Activated gamma-delta T cell treated with Interleukin-2 at 50 U/mL for 16 hours (primary cell): ENCODE results near the gene RNF31.
"Not testable (repeated sequence)": the region's sequence is repeated elsewhere in the genome, so short reads cannot be mapped to it uniquely, and the experiment has no call there.

Source experiments
- DNase-seq: peaks from one replicate; pipeline ENCODE4 v3.0.0-alpha.2; 2020

The RNF31 gene

DNA sequence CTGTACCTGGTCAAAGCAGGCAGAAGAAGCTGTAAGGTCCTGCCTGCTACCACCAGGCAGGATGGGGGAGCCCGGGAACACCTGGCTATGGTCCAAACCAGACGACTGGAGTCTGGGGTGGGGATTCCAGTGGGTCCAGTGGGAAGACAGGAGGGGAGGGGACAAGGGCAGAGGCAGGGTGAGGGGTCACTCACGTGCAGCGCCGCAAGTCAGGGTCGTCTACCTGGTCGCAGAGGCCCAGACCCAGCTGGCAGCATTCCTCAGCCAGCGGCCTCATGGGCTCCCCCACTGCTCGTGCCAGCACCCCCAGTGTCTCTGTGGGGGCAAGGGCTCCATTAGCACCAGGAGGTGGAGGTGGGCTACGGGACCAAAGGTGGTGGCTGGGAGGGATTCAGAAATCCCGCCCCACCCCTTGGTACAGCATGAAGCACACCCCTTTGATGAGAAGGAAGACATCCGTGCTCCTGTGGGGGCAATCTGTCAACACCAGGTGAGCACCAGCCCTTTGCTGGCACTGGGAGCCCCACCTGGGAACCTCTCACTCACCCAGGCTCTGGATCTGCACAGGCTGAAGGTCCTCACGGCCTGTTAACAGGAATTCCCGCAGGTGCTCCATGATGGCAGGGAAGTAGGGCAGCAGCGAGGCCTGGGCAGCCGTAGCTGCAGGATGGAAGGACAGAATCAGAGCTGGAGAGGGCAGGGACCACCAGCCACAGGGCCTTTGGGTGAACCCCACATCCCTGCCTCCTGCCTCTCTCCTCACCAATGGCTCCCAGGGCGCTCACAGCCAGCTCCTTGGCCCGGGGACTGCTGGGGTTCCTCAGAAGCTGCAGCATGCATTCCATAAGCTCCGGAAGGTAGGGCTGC lies 37.0 kb downstream of the RNF31 start:
- no peak for DNase-seq

DNA sequence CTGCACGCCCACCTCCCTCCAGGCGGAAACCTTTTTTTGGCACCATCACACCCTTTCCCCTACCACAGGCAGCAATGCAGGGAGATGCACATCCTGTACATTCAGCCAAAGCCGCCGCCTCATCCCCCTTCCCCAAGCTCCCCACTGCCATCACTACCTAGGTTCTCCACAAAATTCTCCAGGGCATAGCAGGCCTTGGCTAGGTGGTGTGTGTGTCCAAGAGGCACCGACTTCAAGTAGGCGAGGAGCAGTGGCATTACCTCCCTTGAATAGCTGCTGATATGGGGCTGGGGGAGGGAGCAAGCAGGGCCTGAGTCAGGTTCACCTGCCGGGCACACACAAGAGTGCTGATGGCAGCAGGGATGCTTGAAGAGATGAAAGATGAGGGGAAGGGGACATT lies 37.7 kb downstream of the RNF31 start:
- DNase-seq, result no peak

DNA sequence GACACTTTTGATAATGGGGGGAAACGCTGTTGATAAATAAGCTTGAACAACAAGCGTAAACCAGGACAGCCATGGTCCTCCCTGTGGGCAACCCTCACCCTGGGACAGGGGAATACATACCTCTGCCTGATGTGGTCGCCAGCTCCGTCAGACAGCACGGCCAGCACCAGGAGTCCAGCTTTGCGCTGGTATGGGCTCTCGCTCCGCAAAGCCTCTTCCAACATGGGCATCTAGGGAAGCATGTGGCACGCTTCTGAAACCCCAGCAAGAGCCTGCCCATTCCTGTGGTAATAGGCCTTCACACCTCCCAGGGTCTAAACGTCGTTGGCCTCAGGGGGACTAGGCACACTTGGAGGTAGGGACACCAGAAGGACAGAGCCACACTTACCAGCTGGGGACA lies 38.4 kb downstream of the RNF31 start:
- no peak for DNase-seq

DNA sequence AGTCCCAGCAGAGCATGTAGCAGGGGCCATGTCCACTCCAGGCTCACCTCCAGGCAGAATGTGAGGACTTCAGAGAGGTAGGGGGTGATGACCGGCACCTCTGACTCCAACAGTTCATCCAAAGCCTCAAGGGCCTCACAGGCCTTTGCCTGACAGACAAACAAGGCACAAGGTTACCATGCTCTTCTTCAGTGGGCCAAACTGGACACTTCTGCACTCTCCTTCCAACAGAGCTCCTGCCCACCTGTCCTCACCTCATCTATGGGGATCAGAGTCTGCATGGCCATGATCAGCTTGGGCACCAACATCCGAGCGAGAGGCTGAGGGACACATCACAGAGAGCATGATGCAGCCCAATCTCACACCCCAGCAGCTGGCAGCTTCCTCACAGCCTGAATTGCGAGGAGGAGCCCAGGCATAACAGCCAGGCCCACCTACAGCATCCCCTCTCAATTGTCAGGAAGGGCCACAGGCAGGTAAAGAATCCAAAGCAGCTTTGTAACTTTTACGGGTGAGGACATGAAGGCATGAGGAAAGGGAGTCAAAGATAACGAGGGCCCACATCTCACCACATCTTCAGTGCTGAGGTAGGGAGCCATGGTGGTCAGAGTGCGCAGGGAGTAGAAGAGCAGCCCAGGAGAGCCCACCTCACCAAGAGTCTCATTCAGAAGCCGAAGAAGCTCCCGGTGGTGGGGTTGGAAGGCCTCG lies 39.7 kb downstream of the RNF31 start:
- DNase-seq, result no peak

DNA sequence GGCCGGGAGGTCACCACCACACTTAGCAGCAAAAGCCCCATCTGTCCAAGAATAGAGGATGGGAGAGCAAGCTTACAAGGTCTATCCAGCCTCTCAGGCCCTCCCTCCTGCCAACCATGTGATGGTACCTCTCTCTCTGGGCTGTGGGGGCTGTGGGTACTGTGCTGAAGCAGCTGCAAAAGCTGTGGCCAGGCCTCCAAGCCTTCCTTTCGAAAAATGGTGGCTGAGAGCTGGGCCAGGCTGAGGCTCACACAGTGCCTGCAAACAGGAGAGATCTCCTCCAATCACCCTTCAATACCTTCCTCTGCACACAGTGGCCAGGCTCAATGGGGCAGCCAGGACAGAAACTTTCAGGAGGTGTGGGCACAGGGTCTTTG lies 40.2 kb downstream of the RNF31 start:
- DNase-seq, result no peak

DNA sequence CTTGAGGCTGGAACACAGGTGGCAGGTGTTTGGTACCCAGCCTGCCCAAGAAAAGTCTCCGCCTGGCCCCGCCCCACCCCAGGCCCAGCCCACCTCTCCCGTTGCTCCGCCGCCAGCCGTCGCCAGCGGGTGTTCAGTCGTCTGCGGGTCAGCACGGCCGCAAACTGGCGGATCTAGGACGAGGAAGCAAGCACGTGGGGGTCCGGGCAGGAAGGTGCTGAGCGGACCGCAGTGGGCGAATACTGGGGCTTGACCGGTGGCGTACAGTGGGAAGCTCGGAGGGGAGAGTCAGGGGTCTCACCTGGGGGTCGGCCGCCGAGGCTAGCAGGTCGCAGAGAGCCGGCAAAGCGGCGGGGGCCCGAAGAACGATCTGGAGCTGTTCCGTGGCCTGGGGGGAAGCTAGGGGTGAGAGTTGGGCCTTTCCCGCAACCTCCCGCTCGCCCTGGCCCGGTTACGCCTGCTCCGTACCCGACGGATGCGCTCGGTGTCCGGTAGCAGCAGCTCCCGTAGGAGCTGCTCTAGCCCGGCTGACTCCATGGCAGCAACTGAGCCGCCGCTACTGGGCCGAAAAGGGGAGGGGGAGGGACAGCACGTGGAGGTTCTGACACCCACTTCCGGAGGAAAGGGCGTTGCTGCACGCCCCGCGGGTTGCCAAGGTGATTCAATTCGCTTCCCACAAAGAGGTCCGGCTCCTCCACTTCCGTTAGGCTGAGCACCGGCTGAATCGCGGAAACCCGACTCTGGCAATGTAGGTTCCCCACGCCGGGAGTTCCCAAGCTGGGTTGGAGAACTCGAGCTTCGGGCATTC lies 41.2 kb downstream of the RNF31 start, which contains the start of gene IPO4:
Gene IPO4, minus strand, starts transcription at position 566 of the 808 bp plus-strand sequence. Its CDS starts 29 bp downstream, at position 537.
- DNase-seq, result peak; percentile 95

GRCh38 chr14:24189059-24189375 lies 41.7 kb downstream of the RNF31 start:
- no peak for DNase-seq

- DNase-seq, result no peak
Observed at GRCh38 chr14:24189460-24189859, 42.2 kb downstream of the RNF31 start.

GRCh38 chr14:24190416-24190815 lies 43.1 kb downstream of the RNF31 start:
- no peak for DNase-seq

DNA sequence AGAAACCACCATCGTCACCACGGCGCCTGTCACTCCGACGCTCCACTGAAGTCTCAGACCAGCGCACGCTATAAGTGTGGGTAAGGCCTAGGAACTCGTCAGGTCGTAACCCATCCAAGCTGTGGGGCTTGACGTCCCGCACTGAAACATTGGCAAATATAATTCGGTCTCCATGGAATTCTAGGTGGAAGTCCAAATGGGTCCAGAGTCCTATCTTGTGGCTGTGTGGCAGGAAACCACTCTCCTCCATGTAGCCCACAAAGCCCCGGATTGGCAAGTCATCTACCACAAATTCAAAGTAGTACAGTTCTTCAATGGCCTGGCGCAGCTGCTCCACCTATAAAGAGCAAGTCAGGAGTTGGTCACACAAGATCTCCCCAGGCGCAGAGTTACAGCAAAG lies 45.6 kb downstream of the RNF31 start:
- DNase-seq, result no peak

GRCh38 chr14:24194186-24194872 lies 47.0 kb downstream of the RNF31 start:
- DNase-seq, result no peak

- no peak for DNase-seq
Observed at GRCh38 chr14:24194873-24195185, 47.5 kb downstream of the RNF31 start.

DNA sequence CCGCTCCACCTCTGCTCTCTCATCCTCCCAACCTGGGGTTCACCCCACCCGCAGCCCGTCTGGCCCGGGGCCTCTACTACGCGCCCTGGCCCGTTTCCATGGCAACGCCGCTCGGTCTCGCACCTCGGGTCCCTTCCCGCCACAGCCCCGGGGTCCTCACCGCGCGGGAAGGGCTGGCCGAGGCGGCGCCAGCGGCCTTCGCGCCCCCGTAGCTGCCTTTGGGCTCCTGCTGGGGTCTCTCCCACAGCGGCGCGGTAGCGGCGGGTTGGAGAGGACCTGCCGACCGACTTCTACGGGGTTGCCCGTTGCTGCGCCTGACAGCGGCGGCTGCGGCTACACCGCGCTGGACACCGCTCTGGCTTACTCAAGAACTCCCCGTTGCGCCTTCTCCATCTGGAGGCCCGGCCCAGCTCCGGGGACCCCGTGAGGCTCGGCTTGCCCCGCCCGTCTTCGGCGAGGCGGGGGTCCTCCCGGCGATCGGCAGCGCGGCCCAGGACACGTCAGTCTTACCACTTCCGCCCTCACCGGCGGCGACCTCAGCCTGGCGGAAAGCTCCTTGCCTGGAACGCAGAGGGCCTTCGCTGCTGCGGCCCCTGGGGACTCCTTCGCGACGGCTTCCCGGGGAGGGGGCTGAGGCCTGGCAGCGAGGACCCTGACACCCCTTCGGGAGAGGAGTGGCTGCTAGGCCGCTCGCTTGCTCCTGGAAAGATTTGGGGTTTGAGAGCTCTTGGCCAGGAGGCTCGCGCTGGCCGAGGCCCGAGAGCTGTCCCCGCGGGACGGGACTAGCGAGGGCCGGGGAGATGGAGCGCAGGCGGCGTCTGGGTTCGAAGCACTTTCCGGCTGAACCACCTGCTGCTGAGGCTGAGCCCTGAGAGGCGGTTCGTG lies 48.1 kb downstream of the RNF31 start, which contains the start of gene TM9SF1:
Gene TM9SF1, minus strand, starts transcription at position 256 of the 885 bp plus-strand sequence. CDS start 422 bp downstream, outside the sequence.
- DNase-seq, result peak; percentile 86

- no peak for DNase-seq
Observed at GRCh38 chr14:24196071-24197055, 49.1 kb downstream of the RNF31 start.

- no peak for DNase-seq
Observed at GRCh38 chr14:24197056-24197450, 49.8 kb downstream of the RNF31 start.

- DNase-seq, result no peak
Observed at GRCh38 chr14:24198814-24199524, 51.7 kb downstream of the RNF31 start.

DNA sequence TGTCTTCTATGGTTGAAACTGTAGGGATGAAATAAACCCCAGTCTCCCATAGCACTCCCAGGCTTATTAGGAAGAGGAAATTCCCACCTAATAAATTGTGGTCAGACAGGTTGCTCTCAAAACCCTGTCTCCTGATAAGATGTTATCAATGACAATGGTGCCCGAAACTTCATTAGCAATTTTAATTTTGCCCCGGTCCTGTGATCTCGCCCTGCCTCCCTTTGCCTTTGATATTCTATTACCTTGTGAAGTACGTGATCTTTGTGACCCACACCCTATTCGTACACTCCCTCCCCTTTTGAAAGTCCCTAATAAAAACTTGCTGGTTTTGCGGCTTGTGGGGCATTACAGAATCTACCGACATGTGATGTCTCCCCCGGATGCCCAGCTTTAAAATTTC lies 55.2 kb downstream of the RNF31 start:
- DNase-seq, result not testable (repeated sequence)

GRCh38 chr14:24203249-24203886 lies 56.1 kb downstream of the RNF31 start:
- DNase-seq, result not testable (repeated sequence)
